ENCODE results near the gene FOXJ1. TPM values are rescaled to one million over a fixed set of nuclear protein-coding genes. Genes with fewer than 3 reads are reported as not detected.
"Not testable (repeated sequence)": the region's sequence is repeated elsewhere in the genome, so short reads cannot be mapped to it uniquely, and the experiment has no call there.

The FOXJ1 gene, protein sequence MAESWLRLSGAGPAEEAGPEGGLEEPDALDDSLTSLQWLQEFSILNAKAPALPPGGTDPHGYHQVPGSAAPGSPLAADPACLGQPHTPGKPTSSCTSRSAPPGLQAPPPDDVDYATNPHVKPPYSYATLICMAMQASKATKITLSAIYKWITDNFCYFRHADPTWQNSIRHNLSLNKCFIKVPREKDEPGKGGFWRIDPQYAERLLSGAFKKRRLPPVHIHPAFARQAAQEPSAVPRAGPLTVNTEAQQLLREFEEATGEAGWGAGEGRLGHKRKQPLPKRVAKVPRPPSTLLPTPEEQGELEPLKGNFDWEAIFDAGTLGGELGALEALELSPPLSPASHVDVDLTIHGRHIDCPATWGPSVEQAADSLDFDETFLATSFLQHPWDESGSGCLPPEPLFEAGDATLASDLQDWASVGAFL
- 0.26 TPM in 1 of 2 replicates, not detected in the other for total RNA-seq (2014; rRNA removed)
- polyA plus RNA-seq (2012): not detected

DNA sequence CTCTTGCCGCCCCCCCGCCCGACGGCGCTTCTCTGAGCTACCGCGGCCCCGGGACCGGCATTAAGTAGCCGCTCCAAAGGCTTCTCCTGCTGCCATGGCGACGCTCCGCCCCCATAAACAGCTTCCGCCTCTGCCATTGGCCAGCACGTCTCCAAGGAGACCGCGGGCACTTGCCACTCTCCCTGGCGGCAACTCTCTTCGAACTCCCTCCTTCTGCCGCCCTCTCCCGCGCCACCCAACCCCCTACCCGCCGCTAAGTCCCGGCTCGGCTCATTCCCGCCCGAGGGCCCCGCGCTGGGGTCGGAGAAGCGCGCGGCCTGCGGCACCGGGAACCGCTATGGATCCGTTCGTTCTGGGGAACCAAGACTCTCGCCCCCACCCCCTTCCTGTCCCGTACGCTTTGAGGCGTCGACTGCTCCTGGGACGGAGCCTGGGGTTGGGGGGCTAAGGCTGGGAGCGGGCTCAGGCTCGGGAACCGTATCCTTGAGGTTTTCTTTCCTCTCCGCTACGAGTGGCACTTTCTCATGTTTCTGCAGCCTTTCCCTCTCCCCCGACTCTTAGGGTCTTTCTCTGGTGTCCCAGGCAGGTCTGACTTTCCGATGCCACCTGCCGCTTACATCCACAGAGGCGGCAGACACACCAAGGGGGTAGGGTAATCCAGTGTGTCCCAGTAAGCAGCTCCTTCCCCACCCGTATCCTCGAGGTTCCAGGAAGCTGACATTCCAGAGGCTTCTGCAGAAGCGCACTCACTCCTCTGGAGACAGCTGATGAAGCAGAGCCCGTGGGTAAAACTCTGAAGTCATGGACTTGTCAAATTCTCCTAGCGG is at the start of gene FOXJ1:
TSS of gene FOXJ1 (minus strand) at position 34 of the 827 bp plus-strand sequence. CDS start 850 bp downstream, outside the sequence.
- DNase-seq (ENCODE audit: low read depth): peak; percentile 74

DNA sequence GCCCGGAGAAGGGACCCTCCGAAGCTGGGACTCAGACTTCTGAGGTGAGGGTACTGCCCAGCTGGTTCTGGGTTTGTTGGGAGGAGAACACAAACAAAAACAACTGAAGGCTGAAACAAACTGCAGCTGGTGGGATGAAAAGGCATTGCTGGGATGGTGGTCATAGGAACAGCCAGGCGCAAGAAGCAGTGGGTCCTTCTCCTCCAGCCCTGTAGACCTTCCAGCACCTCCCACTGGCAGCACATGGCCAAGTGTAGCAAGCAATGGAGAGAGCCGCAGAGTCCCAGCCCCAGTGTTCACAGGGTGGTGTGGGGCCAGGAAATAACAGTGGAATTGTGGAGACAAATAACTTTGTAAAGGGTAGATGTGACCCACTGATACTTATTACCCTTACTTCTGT is 48.7 kb upstream of the FOXJ1 start:
- DNase-seq (ENCODE audit: low read depth): no peak

DNA sequence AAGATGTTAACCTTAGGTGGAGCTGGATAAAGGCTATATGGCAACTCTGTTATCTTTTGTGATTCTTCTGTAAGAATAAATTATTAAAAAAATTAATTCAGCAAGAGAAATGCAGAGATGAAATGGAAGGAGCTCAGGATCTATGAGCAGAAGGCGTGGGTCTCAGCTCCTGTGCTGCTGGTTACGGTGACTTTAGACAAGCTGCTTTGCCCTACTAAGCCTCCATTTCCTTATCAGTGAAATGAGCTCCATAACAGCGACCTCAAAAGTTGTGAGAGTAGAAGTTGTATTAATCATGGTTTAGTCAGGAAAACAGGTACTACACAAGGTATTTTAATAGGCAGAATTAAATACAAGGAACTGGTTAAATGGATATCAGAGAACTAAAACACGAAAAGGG is 48.2 kb upstream of the FOXJ1 start:
- DNase-seq (ENCODE audit: low read depth): no peak

DNA sequence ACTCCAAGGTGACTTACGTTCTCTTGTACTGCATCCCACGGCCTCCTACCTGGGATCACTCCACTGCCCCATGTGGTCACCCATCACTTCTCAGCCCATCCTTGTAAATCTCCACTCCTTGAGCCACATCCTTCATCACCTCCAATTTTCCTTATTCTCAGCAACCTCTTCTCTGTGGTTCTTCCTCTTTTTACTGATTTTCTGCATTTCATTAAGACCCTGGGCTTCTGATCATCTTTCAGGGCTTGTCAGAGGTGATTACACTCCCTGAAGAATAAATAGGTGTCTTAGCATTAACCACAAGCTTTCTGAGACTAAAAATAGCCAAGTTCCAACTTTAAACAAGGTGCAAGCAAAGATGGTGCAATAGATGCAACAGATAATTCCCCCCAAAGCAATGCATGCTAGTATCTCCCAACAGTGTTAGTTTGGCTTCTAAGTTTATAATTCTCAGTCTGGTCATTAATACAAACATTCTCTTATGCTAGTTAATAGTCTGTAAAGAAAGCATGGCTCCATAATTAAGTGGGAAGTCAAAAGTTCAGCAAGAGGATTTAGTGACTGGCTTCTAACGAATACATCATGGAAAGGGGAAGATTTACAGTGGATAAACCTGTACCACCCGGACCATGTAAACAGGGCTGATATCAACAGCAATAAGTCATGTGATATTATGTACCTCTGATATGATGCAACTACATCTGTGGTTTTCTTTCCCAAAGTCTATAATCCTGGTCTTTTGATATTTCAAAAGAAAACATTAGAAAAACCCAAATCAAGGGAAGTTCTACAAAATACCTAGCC is 47.4 kb upstream of the FOXJ1 start:
- no peak for DNase-seq (ENCODE audit: low read depth)

DNA sequence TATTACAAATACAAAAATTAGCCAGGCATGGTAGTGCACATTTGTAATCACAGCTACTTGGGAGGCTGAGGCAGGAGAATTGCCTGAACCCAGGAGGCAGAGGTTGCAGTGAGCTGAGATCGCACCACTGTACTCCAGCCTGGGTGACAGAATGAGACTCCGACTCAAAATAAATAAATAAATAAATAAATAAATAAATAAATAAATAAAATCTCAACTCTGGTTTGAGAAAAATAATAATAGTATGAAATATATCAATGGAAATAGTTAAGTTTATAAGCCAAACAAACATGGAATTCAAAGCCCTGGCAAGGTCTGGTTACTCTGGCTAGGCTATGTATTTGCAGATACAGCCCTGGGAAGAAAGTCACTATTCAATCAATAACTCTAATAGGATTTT is 45.7 kb upstream of the FOXJ1 start:
- not testable (repeated sequence) for DNase-seq (ENCODE audit: low read depth)

DNA sequence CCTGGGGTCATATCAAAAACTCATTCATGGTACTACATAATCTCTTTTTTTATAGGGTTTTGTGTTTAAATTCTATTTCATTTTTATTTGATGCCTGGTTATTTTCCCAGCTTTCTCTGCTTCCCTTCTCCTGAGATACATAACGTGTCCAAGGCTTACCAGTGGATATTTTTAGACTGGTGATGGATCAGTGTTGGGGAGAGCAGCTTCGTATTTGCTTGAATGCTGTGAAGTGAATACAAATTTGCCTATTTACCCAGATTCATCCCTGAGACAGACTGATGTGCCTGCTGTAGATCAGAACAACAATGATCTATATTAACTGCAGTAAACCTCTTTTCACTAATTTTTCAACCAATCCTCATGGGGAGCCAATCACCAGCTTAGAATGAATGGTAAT is 43.2 kb upstream of the FOXJ1 start:
- no peak for DNase-seq (ENCODE audit: low read depth)

DNA sequence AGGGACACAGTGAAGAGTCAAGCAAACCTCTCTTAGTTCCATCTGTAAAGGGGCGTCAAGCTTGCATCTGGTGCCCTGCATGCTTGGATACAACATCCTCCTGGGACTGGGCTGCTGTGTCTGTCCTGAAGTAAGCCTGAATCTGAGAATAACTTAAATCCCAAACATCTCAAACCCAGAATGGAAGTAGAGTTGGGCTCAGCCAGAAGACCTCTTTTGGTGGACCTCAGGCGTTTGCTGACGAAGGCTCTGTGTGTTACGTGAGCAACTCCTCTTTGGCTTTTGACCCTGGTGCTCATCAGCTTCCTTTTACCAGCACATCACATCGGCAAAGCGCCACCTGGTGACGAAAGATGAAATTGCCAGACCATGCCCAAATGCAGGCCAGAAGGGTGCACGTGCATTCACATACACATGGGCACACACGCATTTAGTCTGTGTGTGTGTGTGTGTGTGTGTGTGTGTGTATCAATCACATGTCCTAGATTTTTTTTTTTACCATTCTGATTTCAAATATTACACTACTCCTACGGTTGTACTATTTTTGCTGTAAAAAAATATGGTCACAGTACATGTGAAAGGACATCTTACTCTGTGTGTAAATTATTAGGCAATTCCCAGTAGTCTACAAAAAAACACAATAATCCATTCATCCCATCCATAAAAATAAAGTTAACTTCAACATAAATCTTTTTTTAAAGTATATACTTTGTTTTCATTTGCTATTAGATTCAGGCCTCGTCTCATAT is 41.1 kb upstream of the FOXJ1 start:
- peak; percentile 91 for DNase-seq (ENCODE audit: low read depth)

DNA sequence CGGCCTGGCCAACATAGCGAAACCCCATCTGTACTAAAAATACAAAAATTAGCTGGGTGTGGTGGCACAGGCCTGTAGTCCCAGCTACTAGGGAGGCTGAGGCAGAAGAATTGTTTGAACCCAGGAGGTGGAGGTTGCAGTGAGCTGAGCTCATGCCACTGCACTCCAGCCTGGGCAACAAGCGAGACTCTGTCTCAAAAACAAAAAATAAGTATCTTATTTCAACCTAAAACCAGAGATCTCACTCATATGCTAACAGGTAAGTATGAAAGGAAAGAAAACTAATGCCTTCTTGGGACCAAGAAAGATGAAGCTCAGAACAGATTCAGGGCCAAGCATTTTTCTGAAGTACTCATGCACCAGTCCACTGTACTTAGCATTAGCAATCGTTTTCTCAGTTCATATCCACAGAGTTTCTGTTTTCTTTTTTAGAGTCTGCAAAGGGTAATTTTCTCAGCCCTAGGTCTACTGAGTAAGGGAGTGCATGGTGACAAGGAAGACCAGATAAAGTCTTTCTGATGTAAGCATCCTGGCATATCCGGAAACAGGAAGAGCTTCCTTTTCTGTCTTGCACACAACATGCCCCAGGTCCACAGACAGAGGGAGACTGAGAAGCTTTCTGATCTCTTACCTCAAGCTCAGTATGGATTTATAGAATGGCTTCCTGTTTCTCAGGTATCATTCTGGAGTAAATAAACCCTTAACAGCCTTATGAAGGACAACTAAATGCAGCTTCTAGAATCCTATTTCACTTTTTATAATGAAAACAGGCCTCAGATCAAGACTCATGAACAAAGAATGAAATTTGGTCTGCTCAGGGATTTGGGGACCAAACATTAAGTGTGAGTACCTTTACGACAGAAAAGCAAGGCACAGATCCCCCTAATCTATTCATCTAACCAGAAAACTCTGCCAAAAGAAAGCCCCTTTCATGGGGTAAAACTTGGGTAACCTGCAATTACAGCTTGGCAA is 38.7 kb upstream of the FOXJ1 start:
- DNase-seq (ENCODE audit: low read depth): no peak

DNA sequence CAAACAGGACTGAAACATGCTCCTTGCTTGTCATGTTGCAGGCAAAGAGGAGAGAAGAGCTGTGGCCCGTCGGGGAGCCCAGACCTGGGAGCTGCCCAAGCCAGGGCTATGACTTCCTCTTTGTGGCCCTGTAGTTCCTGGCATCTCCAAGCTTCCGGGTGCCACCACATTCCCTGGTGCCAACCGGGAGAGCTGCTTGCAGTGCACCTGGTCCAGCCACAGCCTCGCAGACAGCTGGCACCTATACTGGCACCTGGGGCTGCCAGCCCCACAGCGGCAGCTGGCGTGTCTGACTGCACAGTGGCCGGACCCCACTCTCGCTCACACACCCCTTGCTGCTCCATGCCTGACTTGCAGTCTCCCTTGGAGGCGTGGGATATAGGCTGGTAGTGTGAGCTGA is 37.1 kb upstream of the FOXJ1 start:
- no peak for DNase-seq (ENCODE audit: low read depth)

DNA sequence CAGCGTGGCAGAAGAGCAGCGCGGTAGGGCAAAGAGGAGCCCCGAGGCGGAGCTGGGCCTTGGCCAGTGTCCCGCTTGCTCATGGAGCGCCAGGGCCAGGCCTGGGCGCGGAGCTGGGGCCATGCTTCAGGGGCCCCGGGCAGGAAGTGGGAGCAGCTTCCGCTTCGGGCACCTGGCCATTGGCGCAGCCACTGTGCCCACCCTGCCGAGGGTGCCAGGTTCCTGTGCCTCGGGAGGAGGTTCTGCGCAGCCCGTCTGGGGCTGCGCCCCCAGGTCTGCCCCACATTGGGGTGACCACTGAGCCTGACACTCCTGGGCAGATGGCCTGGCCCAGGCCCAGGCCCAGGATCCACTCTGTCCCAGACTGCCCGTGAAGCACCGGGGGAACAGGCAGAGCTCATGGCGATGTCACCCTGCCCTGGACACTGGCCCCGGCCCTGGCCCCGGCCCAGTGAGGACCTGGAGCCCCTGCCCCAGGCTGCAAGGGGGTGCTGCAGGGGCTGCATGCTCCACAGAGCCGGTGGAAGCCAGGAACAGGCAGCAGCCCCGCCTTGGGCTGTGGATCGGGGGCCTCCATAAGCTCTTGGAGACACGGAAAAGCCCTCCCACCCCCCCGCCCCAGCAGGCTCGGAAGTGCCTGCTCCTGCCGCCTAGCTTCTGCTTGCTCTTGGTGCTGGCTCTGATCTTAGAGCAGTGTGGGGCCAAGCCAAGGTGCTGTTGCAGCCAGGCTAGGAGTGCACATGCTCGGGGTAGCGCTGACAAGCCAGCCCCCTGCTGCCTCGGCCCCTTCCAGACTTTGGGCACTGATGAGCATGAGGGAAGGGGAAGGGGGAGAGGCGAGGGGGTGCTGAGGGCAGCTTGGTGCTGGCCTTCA is 35.9 kb upstream of the FOXJ1 start:
- DNase-seq (ENCODE audit: low read depth): no peak

DNA sequence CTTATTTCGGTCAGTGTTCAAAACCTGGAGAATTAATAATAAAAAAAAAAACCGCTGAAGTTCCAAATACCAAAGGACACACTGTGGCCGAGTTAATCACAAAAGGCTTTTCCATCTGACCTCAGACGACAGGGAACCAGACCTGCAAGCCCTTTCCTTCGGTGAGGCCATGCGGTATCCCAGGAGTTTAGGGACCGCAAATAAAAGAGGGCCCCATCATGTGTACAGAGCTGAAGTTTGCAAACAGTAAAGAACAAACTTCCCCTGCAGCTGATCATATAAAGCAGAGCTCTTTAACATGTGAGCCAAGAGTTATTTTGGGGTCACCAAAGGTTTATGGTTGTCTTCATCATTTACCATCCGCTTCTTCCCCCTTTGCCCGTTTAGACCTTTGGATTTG is 33.0 kb upstream of the FOXJ1 start:
- DNase-seq (ENCODE audit: low read depth): no peak

DNA sequence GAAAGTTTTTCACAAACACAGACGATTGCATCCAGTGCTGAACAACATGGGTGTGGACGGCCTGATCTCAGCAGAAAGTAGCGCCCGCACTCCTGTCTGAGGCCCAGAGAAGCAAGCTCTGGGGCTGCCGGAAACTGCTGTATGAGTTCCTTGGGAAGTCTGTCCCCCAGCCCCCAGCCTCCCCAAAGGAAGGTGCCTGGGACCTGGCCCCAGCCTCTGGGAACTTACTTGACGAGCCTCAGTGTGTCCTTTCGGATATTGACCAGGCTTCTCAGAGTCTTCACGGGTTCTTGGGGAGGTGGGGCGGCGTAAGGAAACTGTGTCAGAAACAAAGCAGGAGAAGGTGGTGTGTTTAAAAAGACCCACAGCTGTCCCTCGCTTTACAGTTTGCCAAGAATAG is 32.4 kb upstream of the FOXJ1 start:
- DNase-seq (ENCODE audit: low read depth): no peak

DNA sequence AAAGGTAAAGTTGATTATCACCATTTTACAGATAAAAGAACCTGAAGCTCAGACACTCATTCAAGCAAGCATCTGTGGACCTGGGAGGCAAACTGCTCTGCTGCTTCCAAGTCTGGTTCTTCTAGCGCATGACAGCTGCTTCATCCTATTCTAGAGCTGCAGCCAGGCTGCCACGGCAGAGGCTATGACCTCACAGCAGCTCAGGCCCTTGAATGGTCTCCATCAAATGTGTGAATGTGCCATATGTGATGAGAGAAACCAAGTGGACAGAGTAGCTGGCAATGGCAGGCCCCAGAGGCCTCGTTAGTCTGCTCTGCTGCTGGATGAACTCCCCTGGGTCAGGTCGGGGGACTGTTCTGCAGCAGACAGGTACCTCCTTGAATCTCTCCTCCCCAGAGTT is 30.7 kb upstream of the FOXJ1 start:
- DNase-seq (ENCODE audit: low read depth): peak; percentile 13

DNA sequence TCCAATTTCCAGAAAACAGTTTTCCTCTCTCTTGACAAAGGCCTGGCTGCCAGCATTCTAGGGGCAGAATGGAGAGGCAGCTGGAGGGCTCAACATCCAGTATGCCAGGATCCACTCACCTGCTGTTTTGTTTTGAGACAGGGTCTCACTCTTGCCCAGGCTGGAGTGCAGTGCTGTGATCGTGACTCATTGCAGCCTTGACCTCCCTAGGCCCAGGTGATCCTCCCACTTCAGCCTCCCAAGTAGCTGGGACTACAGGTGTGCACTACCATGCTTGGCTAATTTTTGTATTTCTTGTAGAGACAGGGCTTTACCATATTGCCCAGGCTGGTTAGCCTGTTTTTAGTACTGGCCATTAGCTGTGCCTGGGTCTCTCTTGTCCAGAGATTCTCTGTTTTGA is 29.1 kb upstream of the FOXJ1 start:
- no peak for DNase-seq (ENCODE audit: low read depth)

DNA sequence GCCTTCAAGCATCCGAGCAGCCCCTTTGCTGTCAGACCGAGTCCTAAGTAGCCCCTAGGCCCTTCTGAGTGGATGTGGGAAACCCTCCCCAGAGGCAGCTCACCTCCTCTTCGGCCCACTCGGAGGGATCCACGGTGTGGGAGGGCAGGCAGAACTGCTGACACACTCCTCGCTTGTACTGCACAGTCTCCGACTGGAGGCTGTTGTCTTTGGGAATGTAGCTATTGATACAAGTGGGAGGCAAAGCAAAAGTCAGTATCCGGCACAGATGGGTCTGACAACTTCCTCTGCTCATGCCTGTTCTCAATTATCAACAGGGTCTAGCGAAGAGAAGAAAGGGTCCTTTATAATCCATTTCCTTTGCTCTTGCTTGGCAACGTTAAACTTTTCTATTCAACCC is 25.9 kb upstream of the FOXJ1 start:
- no peak for DNase-seq (ENCODE audit: low read depth)

DNA sequence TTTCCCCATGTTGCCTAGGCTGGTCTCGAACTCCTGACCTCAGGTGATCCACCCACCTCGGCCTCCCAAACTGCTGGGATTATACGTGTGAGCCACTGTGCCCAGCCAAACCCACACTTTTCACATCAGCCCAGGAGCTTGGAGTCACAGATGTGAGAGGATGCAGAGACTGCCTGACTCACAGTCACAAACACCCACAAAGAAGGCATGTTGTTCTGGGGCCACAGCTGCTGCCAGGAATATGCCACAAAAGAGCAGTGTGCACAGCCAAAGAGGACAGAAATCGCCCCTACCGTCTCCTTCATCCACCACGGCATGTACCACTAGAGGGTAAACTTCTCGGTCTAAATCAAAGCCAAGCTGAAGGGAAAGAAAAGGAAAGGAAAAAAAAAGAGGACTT is 25.1 kb upstream of the FOXJ1 start:
- DNase-seq (ENCODE audit: low read depth): peak; percentile 84

DNA sequence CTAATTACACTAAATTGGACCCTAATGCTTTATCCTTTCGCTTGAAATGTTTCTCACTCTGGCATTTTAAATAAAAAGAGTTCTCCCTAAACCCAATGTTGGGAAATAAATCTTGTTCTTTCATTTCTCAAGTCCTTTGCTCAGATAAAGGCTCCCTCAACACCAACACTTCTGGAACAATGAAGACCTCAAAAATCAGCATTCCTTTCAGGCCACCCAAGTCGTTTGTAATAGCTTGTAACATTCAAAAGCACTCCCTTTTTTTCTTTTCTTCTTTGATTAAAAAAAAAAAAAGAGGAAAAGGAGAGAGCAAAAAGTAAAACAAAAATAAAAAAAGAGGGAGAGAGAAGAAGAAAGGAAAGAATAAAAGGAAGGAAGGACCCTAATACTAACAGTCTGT is 23.3 kb upstream of the FOXJ1 start:
- no peak for DNase-seq (ENCODE audit: low read depth)

DNA sequence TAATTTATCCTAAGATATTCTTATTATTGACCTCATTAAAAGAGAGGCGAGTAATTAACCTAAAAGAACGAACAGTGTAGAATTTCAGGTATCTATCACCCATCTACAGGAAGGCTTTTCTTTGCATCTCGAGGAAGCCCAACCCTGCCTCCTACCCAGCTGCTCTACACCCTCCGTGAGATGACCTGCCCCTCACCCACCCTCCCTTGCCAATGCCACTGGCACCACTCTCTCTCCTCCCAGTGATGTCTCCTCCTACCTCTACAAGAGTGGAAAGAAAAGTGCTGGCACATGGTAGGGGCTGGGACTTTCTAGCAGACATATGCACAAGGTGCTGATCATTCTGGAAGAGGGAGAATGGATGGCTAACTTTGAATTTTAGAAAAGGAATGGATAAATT is 22.9 kb upstream of the FOXJ1 start:
- no peak for DNase-seq (ENCODE audit: low read depth)
